HG03159 (cell line): ENCODE results near the gene PTTG1.
A peak's percentile ranks its signal among the peaks of the same experiment; 100 is the strongest.

Experiments
- ATAC-seq: cut with Tn5 transposase; IDR thresholded peaks from one replicate; pipeline ENCODE4 v1.9.1; 2021; ENCODE audit warnings: mild to moderate bottlenecking, moderate library complexity; ENCODE audit not compliant: unreplicated experiment

PTTG1 gene

GRCh38 chr5:160421625-160422258 lies at the start of gene PTTG1:
Gene PTTG1, plus strand, starts transcription at chr5:160421855. Its CDS starts 458 bp downstream, at chr5:160422313.
- ATAC-seq = peak; percentile 66

- ATAC-seq = no peak
Measured at GRCh38 chr5:160375166-160375565, 46.5 kb upstream of the PTTG1 start.

GRCh38 chr5:160375701-160376100 lies 46.0 kb upstream of the PTTG1 start:
- ATAC-seq = no peak

GRCh38 chr5:160376416-160376815 lies 45.2 kb upstream of the PTTG1 start:
- no peak for ATAC-seq

- no peak for ATAC-seq
Measured at GRCh38 chr5:160377651-160378050, 44.0 kb upstream of the PTTG1 start.

GRCh38 chr5:160378330-160378729 lies 43.3 kb upstream of the PTTG1 start:
- no peak for ATAC-seq

GRCh38 chr5:160379511-160379910 lies 42.1 kb upstream of the PTTG1 start:
- ATAC-seq = no peak

GRCh38 chr5:160380041-160380440 lies 41.6 kb upstream of the PTTG1 start:
- no peak for ATAC-seq

- ATAC-seq = no peak
Measured at GRCh38 chr5:160382346-160382745, 39.3 kb upstream of the PTTG1 start.

- no peak for ATAC-seq
Measured at GRCh38 chr5:160384681-160385080, 37.0 kb upstream of the PTTG1 start.

- ATAC-seq = no peak
Measured at GRCh38 chr5:160385496-160385895, 36.2 kb upstream of the PTTG1 start.

GRCh38 chr5:160387445-160387844 lies 34.2 kb upstream of the PTTG1 start:
- ATAC-seq = no peak

GRCh38 chr5:160390787-160391696 lies 30.6 kb upstream of the PTTG1 start:
- no peak for ATAC-seq

- no peak for ATAC-seq
Measured at GRCh38 chr5:160395111-160395510, 26.5 kb upstream of the PTTG1 start.

GRCh38 chr5:160397492-160397891 lies 24.2 kb upstream of the PTTG1 start:
- no peak for ATAC-seq

- no peak for ATAC-seq
Measured at GRCh38 chr5:160398806-160399205, 22.8 kb upstream of the PTTG1 start.

GRCh38 chr5:160399402-160400353 lies 22.0 kb upstream of the PTTG1 start, which contains the start of gene FAM200C:
Gene FAM200C, minus strand, starts transcription at chr5:160400054. Its CDS starts 4,564 bp downstream, at chr5:160395490.
- peak; percentile 75 for ATAC-seq

GRCh38 chr5:160418561-160419457 lies 2.8 kb upstream of the PTTG1 start, which contains the start of gene SLU7:
Gene SLU7, minus strand, starts transcription at chr5:160419081. Its CDS starts 3,787 bp downstream, at chr5:160415294.
- ATAC-seq = peak; percentile 64

GRCh38 chr5:160419458-160420330 lies 2.0 kb upstream of the PTTG1 start:
- no peak for ATAC-seq
